ENCODE measurements around the gene ZNF562.
A peak's percentile ranks its signal among the peaks of the same experiment; 100 is the strongest.
"Not testable (repeated sequence)": the region's sequence is repeated elsewhere in the genome, so short reads cannot be mapped to it uniquely, and the experiment has no call there.

The ZNF562 gene

GRCh38 chr19:9674663-9675357, at the start of gene ZNF562:
ZNF562 (minus strand) TSS chr19:9675100; CDS start chr19:9660744, 14,356 bp downstream.
- in situ Hi-C loops (cut with HindIII; ENCODE audit: low pct_unique_long_range_greater_than_20kb, low sequenced_read_pairs): no loop called here
- TF ChIP-seq JUND (IDR thresholded peaks at IDR 0.05; ENCODE audit: low read depth): no peak
- DNase-seq (ENCODE audit: low read depth in 1 of 2, low spot score in 1 of 2): peak; percentile 61 to 90

- TF ChIP-seq JUND (IDR thresholded peaks at IDR 0.05; ENCODE audit: low read depth): no peak
- in situ Hi-C loops (cut with HindIII; ENCODE audit: low pct_unique_long_range_greater_than_20kb, low sequenced_read_pairs): no loop called here
- DNase-seq (ENCODE audit: low read depth in 1 of 2, low spot score in 1 of 2): no peak
These were observed 49.3 kb upstream of the ZNF562 start for GRCh38 chr19:9724157-9724556.

GRCh38 chr19:9721861-9722260, 47.0 kb upstream of the ZNF562 start:
- no peak for TF ChIP-seq JUND (IDR thresholded peaks at IDR 0.05; ENCODE audit: low read depth)
- no peak for DNase-seq (ENCODE audit: low read depth in 1 of 2, low spot score in 1 of 2)
- in situ Hi-C loops (cut with HindIII; ENCODE audit: low pct_unique_long_range_greater_than_20kb, low sequenced_read_pairs): no loop called here

- no peak for DNase-seq (ENCODE audit: low read depth in 1 of 2, low spot score in 1 of 2)
- no peak for TF ChIP-seq JUND (IDR thresholded peaks at IDR 0.05; ENCODE audit: low read depth)
These were observed 45.6 kb upstream of the ZNF562 start for GRCh38 chr19:9720541-9720940.

GRCh38 chr19:9711815-9712214, 36.9 kb upstream of the ZNF562 start:
- no peak for TF ChIP-seq JUND (IDR thresholded peaks at IDR 0.05; ENCODE audit: low read depth)
- in situ Hi-C loops (cut with HindIII; ENCODE audit: low pct_unique_long_range_greater_than_20kb, low sequenced_read_pairs): no loop called here
- DNase-seq (ENCODE audit: low read depth in 1 of 2, low spot score in 1 of 2): no peak

More at GRCh38 chr19:9720541-9720940, 45.6 kb upstream of the ZNF562 start:
- in situ Hi-C loops (cut with HindIII; ENCODE audit: low pct_unique_long_range_greater_than_20kb, low sequenced_read_pairs): no loop called here

GRCh38 chr19:9709305-9709704, 34.4 kb upstream of the ZNF562 start:
- no peak for TF ChIP-seq JUND (IDR thresholded peaks at IDR 0.05; ENCODE audit: low read depth)
- no peak for DNase-seq (ENCODE audit: low read depth in 1 of 2, low spot score in 1 of 2)
- in situ Hi-C loops (cut with HindIII; ENCODE audit: low pct_unique_long_range_greater_than_20kb, low sequenced_read_pairs): no loop called here

GRCh38 chr19:9705836-9706235, 30.9 kb upstream of the ZNF562 start:
- DNase-seq (ENCODE audit: low read depth in 1 of 2, low spot score in 1 of 2): no peak
- in situ Hi-C loops (cut with HindIII; ENCODE audit: low pct_unique_long_range_greater_than_20kb, low sequenced_read_pairs): no loop called here
- no peak for TF ChIP-seq JUND (IDR thresholded peaks at IDR 0.05; ENCODE audit: low read depth)

- DNase-seq (ENCODE audit: low read depth in 1 of 2, low spot score in 1 of 2): peak in 1 of 2 experiments; percentile 27
- TF ChIP-seq JUND (IDR thresholded peaks at IDR 0.05; ENCODE audit: low read depth): no peak
- in situ Hi-C loops (cut with HindIII; ENCODE audit: low pct_unique_long_range_greater_than_20kb, low sequenced_read_pairs): no loop called here
These were observed 27.3 kb upstream of the ZNF562 start for GRCh38 chr19:9702186-9702585.

- TF ChIP-seq JUND (IDR thresholded peaks at IDR 0.05; ENCODE audit: low read depth): no peak
- in situ Hi-C loops (cut with HindIII; ENCODE audit: low pct_unique_long_range_greater_than_20kb, low sequenced_read_pairs): no loop called here
- peak in 1 of 2 experiments; percentile 56 for DNase-seq (ENCODE audit: low read depth in 1 of 2, low spot score in 1 of 2)
These were observed 25.5 kb upstream of the ZNF562 start for GRCh38 chr19:9700229-9700981.

GRCh38 chr19:9690301-9690700, 15.4 kb upstream of the ZNF562 start:
- DNase-seq (ENCODE audit: low read depth in 1 of 2, low spot score in 1 of 2); in situ Hi-C loops (cut with HindIII; ENCODE audit: low pct_unique_long_range_greater_than_20kb, low sequenced_read_pairs): not testable (repeated sequence)

- DNase-seq (ENCODE audit: low read depth in 1 of 2, low spot score in 1 of 2); in situ Hi-C loops (cut with HindIII; ENCODE audit: low pct_unique_long_range_greater_than_20kb, low sequenced_read_pairs): not testable (repeated sequence)
These were observed 5.1 kb upstream of the ZNF562 start for GRCh38 chr19:9679996-9680395.

- DNase-seq (ENCODE audit: low read depth in 1 of 2, low spot score in 1 of 2): peak in 1 of 2 experiments; percentile 49
- in situ Hi-C loops (cut with HindIII; ENCODE audit: low pct_unique_long_range_greater_than_20kb, low sequenced_read_pairs): not testable (repeated sequence)
These were observed 530 bp upstream of the ZNF562 start for GRCh38 chr19:9675358-9675901.
